GM18526 (cell line): ENCODE results near the gene ATP5F1E.

Source experiments
- POLR2A ChIP-seq: IDR thresholded peaks from 3 replicates; pipeline ENCODE4 v1.6.1; 2011; ENCODE audit not compliant: insufficient read length; ENCODE audit errors: extremely low read depth

Gene ATP5F1E

DNA sequence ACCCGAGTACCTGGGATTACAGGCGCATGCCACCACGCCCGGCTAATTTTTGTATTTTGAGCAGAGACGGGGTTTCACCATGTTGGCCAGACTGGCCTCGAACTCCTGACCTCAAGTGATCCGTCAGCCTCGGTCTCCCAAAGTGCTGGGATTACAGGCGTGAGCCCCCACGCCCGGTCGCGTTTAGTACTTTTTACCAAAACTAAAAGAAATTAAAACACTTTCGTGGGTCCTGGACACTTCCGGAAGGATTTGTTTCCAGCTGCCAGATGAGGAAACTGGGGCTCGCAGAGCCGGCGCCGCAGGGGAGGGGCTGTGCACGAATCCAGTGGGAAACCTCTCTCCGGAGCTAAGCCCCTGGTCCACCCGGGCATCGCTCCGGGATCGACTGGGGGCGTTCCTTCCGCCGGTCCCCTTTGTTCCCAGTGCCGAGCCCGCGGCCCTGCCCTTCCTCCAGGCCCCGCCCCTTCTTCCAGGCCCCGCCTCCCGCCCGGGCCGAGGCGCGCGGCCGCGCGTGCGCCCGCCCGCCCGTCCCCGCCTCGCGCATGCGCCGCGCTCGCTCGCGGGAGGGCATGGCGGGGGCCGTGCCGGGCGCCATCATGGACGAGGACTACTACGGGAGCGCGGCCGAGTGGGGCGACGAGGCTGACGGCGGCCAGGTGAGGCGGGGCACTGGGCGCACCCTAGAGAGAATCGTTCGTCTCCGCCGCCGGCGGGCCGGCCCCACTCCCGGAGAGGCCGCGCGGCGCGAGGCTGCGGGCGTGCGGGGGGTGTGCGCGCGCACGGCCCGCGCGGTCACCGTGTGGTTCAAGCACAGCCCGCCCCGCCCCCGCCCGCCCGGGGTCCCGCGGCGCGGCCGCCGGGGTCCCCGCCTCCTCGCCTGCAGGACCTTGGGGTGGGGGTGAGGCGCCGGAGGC is 51.2 kb downstream of the ATP5F1E start, which contains the start of gene NELFCD:
NELFCD (plus strand) TSS at position 546 of the 917 bp plus-strand sequence; CDS start at position 600, 54 bp downstream.
- TF ChIP-seq POLR2A, result peak; percentile 89

DNA sequence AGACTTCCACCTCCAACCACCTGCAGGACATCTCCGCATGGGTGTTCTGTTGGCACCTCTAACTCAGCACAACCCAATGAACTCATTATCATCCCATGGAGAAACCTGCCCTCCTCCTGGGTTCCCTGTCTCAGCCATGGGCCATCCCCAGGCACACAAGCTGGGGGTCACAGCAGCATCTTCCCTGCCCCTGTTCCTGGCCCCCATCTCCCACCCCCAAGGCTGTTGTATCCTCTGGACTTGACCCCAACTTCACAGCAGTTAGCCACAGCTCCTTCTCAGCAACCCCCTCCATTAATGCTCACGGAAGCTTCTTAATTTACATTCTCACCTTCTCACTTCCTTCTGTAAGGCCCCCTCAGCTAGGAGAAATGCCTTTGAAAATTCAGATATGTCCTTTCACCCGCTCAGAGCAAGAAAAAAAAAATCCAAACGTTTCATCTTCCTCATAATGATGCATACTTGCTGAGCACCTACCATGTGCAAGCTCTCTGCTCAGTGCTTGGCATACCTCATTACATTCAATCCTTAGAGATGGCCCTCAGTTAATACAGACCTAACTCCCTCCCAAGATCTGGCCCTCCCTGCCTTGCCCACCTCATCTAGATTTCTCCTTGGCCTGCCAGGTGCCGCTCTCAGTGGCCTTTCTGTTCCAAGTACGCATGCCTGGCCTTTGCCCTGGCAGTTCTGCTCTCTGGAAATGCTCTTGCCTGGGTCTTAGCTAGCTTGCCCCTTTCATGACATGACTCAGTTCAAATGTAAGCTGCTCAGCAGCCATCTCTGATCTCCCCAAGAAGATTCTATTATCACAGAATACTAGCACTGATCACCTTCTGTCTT is 53.6 kb downstream of the ATP5F1E start:
- no peak for TF ChIP-seq POLR2A

DNA sequence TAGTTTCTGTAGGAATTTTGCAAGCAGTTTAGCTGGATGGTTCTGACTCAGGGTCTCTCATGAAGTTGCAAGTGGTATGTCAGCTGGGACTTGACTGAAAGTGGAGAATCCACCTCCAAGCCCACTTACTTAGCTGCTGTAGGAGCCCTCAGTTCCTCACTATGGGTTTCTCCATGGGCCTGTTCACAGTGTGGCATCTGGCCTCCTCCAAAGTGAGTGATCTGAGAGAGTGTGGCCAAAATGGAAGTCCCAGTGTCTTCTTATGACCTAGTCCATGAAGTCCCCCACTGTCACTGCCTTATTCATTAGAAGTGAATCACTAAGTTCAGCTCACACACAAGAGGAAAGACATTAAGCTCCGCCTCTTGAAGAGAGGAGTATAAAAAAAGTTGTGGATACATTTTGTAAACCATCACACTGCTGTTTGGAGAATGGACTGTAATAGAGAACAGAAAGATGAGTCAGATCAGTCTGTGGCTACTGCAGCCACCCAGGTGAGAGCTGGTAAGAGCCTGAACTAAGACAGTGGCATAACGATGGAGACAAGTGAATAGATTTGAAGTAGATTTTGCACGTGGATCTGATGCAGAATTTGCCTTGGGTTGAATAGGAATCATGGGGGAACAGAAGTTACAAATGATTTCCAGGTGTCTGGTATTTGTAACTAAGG is 55.9 kb downstream of the ATP5F1E start:
- TF ChIP-seq POLR2A, result no peak
